Duodenal mucosa (tissue), 2 donors: ENCODE measurements around the gene MVP.
"Not testable (repeated sequence)": the region's sequence is repeated elsewhere in the genome, so short reads cannot be mapped to it uniquely, and the experiment has no call there.

Experiments
- H3K27ac ChIP-seq: one replicate; pipeline ENCODE4 v1.7.0; 2013; ENCODE audit warnings: low read depth, low read length
- H3K27me3 ChIP-seq, 2 donors: one replicate each; pipeline ENCODE4 v1.7.0; 2013; ENCODE audit warnings: low read length in 2 of 2, control low read depth in 1 of 2; ENCODE audit not compliant: insufficient read depth in 2 of 2, control insufficient read depth in 1 of 2
- H3K36me3 ChIP-seq, 2 donors: one replicate each; pipeline ENCODE4 v1.7.0; 2013; ENCODE audit warnings: low read length in 2 of 2, control low read depth in 1 of 2; ENCODE audit not compliant: insufficient read depth in 2 of 2, control insufficient read depth in 1 of 2
- H3K4me1 ChIP-seq, 2 donors: one replicate each; pipeline ENCODE4 v1.7.0; 2013; ENCODE audit warnings: low read length in 2 of 2, control low read depth in 1 of 2; ENCODE audit not compliant: insufficient read depth in 2 of 2, control insufficient read depth in 1 of 2
- H3K4me3 ChIP-seq, 2 donors: one replicate each; pipeline ENCODE4 v1.7.0; 2013; ENCODE audit warnings: low read length in 2 of 2, low read depth in 1 of 2
- H3K9ac ChIP-seq, 2 donors: one replicate each; pipeline ENCODE4 v1.7.0; 2013; ENCODE audit warnings: low read length in 2 of 2, low read depth in 1 of 2
- H3K9me3 ChIP-seq, 2 donors: one replicate each; pipeline ENCODE4 v1.7.0; 2013; ENCODE audit warnings: low read length in 2 of 2, control low read depth in 1 of 2; ENCODE audit not compliant: control insufficient read depth in 1 of 2

Gene MVP

GRCh38 chr16:29820271-29820701 lies at the start of gene MVP:
Gene MVP, plus strand, starts transcription at chr16:29820462. Its CDS starts 10,088 bp downstream, at chr16:29830550.
- no peaks in the 10 kb centered on the region for H3K27me3 ChIP-seq
- peaks cover 47 to 78% of the 10 kb centered on the region in 2 donors for H3K4me1 ChIP-seq

DNA sequence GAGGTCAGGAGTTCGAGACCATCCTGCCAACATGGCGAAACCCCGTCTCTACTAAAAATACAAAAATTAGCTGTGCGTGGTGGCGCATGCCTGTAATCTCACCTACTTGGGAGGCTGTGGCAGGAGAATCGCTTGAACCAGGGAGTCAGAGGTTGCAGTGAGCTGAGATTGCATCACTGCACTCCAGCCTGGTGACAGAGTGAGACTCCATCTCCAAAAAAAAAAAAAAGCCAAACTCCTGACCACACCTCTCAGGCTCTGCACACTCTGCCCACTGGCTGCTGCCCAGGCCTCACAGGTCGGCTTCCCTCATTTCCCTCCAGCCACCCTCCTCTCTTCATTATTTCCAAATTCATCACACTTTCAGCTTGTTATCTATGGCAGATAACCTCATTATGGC lies 47.9 kb upstream of the MVP start:
- H3K27me3 ChIP-seq, H3K27ac ChIP-seq, H3K9ac ChIP-seq, H3K36me3 ChIP-seq, H3K9me3 ChIP-seq, H3K4me1 ChIP-seq, H3K4me3 ChIP-seq: not testable (repeated sequence)

More at GRCh38 chr16:29820271-29820701, at the start of gene MVP:
- H3K9ac ChIP-seq: peak within 1 kb of the TSS; percentile 90 to 96
- H3K9me3 ChIP-seq: no peaks in the 10 kb centered on the region
- H3K27ac ChIP-seq: peak within 1 kb of the TSS; percentile 95
- peaks cover 0 to 10% of the 10 kb centered on the region in 2 donors for H3K36me3 ChIP-seq
- peak within 1 kb of the TSS; percentile 94 to 98 for H3K4me3 ChIP-seq

GRCh38 chr16:29774730-29775129 lies 45.5 kb upstream of the MVP start:
- H3K27ac ChIP-seq: no peak overlapping the region
- H3K36me3 ChIP-seq: peaks cover 0 to 1% of the 10 kb centered on the region in 2 donors
- peaks cover 0 to 8% of the 10 kb centered on the region in 2 donors for H3K4me1 ChIP-seq
- H3K9ac ChIP-seq: no peak overlapping the region
- no peaks in the 10 kb centered on the region for H3K27me3 ChIP-seq
- no peak overlapping the region for H3K4me3 ChIP-seq
- H3K9me3 ChIP-seq: no peaks in the 10 kb centered on the region

DNA sequence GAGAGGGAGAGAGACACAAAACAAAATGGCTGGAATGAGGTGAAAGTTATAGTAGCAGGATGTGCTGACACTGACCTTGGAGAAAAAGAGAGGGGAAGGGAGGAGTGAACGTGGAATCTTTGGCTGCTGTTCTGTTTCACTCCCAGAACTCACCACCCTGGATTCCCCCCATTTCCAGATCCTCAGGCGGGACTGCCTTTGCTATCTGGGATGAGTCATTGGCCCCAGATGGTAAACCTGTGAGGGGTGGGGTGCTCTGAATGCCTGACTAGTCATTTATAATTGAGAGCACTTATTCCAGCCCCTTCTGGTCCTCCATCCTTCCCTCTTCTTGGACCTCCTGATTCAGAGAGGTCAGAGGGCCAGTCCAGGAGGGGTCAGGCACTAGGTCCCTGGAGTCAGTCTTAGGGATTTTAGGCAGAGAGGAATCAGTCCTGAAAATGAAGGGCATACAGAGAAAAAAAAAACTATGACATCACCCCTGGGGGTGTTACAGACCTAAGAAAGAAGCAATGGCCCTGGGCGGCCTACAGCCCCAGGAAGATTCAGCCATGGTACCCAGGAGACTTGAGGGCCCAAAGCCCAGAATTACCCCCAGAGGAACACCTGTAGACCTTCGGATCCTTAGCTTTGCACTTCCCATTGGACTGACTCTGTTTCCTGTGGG lies 44.4 kb upstream of the MVP start:
- H3K4me3 ChIP-seq: no peak overlapping the region

DNA sequence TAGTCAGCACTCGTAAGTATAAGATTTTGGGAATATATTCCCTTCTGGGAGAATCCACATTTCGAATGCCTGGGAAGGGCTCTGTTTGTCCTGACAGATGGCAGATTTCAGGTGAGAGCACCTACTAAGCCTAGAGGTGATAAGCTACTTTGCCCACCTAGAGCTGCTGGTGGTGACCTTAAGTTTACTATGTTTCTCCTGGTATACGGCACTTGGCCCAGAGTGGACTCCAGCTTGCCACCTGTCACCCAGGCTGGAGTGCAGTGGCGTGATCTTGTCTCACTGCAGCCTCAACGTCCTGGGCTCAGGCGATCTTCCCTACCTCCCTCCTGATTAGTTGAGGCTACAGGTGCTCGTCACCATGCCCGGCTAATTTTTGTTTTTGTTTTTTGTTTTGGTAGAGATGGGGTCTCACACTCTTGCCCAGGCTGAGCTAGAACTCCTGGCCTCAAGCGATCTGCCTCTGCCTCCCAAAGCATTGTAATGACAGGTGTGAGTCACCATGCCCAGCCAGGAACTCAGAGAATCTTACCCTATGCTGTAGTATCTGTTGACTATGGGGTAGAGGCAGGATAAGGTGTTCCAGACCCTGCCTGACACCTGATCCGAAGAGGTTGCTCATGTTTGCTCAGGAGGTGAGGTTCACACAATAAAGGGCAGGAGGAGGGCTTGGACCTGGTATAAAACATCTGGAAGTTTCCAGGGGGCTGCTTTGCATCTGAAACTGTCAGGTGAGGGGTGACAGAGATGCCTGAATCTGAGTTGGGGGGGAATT lies 42.5 kb upstream of the MVP start, which contains the start of gene ZG16:
Gene ZG16 (plus strand): TSS at position 681 of the 775 bp plus-strand sequence. CDS start 1,011 bp downstream, outside the sequence.
- Histone ChIP-seq H3K36me3 (peaks cover 0 to 13% of the 10 kb centered on the region in 2 donors), H3K9me3 (no peaks in the 10 kb centered on the region), H3K27me3 (no peaks in the 10 kb centered on the region), H3K4me1 (peaks cover 0 to 8% of the 10 kb centered on the region in 2 donors), H3K9ac (no peak within 1 kb of the TSS), H3K4me3 (no peak within 1 kb of the TSS), H3K27ac (no peak within 1 kb of the TSS)

More for the DNA sequence above, 44.4 kb upstream of the MVP start:
- Histone ChIP-seq H3K4me1 (peaks cover 0 to 8% of the 10 kb centered on the region in 2 donors), H3K27ac (no peak overlapping the region), H3K36me3 (peaks cover 0 to 13% of the 10 kb centered on the region in 2 donors), H3K9me3 (no peaks in the 10 kb centered on the region), H3K9ac (no peak overlapping the region), H3K27me3 (no peaks in the 10 kb centered on the region)

DNA sequence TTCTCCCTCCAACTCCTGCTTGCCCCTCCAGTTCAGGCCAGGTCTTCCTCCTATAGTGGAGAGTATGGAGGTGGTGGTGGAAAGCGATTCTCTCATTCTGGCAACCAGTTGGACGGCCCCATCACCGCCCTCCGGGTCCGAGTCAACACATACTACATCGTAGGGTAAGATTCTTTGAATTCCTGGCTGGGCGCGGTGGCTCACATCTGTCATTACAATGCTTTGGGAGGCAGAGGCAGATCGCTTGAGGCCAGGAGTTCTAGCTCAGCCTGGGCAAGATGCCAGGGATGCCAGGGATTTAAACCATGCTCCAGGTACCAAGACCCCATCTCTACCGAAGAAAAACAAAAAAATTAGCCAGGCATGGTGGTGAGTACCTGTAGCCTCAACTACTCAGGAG lies 40.8 kb upstream of the MVP start:
- Histone ChIP-seq H3K9me3 (no peaks in the 10 kb centered on the region), H3K27ac (no peak overlapping the region), H3K36me3 (peaks cover 0 to 13% of the 10 kb centered on the region in 2 donors), H3K4me1 (peaks cover 0 to 8% of the 10 kb centered on the region in 2 donors), H3K9ac (no peak overlapping the region), H3K27me3 (no peaks in the 10 kb centered on the region), H3K4me3 (peak overlapping the region in 1 of 2 donors; percentile 10)

- H3K4me1 ChIP-seq, H3K4me3 ChIP-seq, H3K9me3 ChIP-seq, H3K9ac ChIP-seq, H3K27ac ChIP-seq, H3K27me3 ChIP-seq: not testable (repeated sequence)
- H3K36me3 ChIP-seq: peaks cover 0 to 13% of the 10 kb centered on the region in 2 donors
Observed at GRCh38 chr16:29783094-29783953, 36.9 kb upstream of the MVP start.

DNA sequence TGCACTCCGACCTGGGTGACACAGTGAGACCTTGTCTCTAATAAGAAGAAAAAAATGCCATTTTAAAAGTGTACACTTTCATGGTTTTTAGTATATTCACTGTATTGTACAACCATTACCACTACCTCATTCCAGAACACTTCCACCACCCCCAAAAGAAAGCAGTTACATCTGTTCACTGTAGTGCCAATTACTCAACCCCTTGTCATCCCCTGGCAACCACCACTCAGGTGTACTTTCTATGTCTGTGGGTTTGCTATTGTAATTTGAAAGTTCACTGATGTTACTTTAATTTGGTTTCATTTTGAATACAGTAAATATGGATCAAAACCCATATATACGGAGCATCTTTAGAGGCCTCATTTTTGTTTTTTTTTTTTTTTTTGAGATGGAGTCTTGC lies 36.1 kb upstream of the MVP start:
- H3K9me3 ChIP-seq: no peaks in the 10 kb centered on the region
- H3K36me3 ChIP-seq: peaks cover 0 to 13% of the 10 kb centered on the region in 2 donors
- no peak overlapping the region for H3K4me3 ChIP-seq
- H3K9ac ChIP-seq: no peak overlapping the region
- H3K4me1 ChIP-seq: no peaks in the 10 kb centered on the region
- no peaks in the 10 kb centered on the region for H3K27me3 ChIP-seq
- no peak overlapping the region for H3K27ac ChIP-seq

- no peaks in the 10 kb centered on the region for H3K9me3 ChIP-seq
- H3K4me3 ChIP-seq: peak overlapping the region; percentile 4 to 40
- H3K27me3 ChIP-seq: no peaks in the 10 kb centered on the region
- no peak overlapping the region for H3K27ac ChIP-seq
- no peak overlapping the region for H3K9ac ChIP-seq
- H3K36me3 ChIP-seq: peaks cover 0 to 9% of the 10 kb centered on the region in 2 donors
- peaks cover 3 to 5% of the 10 kb centered on the region in 2 donors for H3K4me1 ChIP-seq
Observed at GRCh38 chr16:29784901-29785500, 35.3 kb upstream of the MVP start.
